OCI-LY1 (cell line): ENCODE data around the gene FAM20C.

Experiments used
- CTCF ChIP-seq: fragments of 200-600 bp; sonication (generic), shearing (Covaris generic); IDR thresholded peaks from 2 replicates; pipeline ENCODE4 v1.5.1; 2017; ENCODE audit warnings: mild to moderate bottlenecking, antibody characterized with exemption, low read length, moderate library complexity, mixed read lengths
- EZH2 ChIP-seq: fragments of 200-600 bp; sonication (generic), shearing (Covaris generic); IDR thresholded peaks from 2 replicates; pipeline ENCODE4 v1.8.0; 2017; ENCODE audit warnings: borderline replicate concordance, mixed run types, mild to moderate bottlenecking, antibody characterized with exemption, low read length, moderate library complexity, mixed read lengths

GRCh38 chr7:290554-291372, 98.4 kb downstream of the FAM20C start:
- TF ChIP-seq CTCF (no peak), EZH2 (no peak)
